Endodermal cell (in vitro differentiated cells): Measurements from ENCODE around the gene TYRP1. TPM values are rescaled to one million over a fixed set of nuclear protein-coding genes. Genes with fewer than 3 reads are reported as not detected.

Source experiments
- DNase-seq: peaks from one replicate; pipeline ENCODE4 v3.0.0-alpha.2; 2017
- H3K27ac ChIP-seq: 2 replicates; pipeline ENCODE4 v1.5.1; 2013; ENCODE audit warnings: mild to moderate bottlenecking, low read depth, low read length, moderate library complexity
- H3K27me3 ChIP-seq: 2 replicates; pipeline ENCODE4 v1.6.1; 2013; ENCODE audit warnings: mild to moderate bottlenecking, low read length, moderate library complexity; ENCODE audit not compliant: insufficient read depth, control insufficient read depth, poor library complexity, severe bottlenecking
- H3K36me3 ChIP-seq: 2 replicates; pipeline ENCODE4 v1.7.0; 2013; ENCODE audit warnings: mild to moderate bottlenecking, low read length, moderate library complexity; ENCODE audit not compliant: control insufficient read depth, insufficient read depth
- H3K4me1 ChIP-seq: one replicate; pipeline ENCODE4 v1.7.0; 2013; ENCODE audit warnings: low read length; ENCODE audit not compliant: control insufficient read depth, insufficient read depth
- H3K4me3 ChIP-seq: 2 replicates; pipeline ENCODE4 v1.5.1; 2013; ENCODE audit warnings: mild to moderate bottlenecking, low read length, moderate library complexity
- H3K9ac ChIP-seq: 2 replicates; pipeline ENCODE4 v1.6.1; 2013; ENCODE audit warnings: mild to moderate bottlenecking, low read length, moderate library complexity; ENCODE audit not compliant: poor library complexity, severe bottlenecking; ENCODE audit errors: extremely low read depth
- H3K9me3 ChIP-seq: 2 replicates; pipeline ENCODE4 v1.6.1; 2013; ENCODE audit warnings: mild to moderate bottlenecking, low read length, moderate library complexity; ENCODE audit not compliant: control insufficient read depth
- H3K27ac Mint-ChIP-seq: 2 replicates; pipeline ENCODE4 v1.8.0; 2020; ENCODE audit warnings: mixed read lengths
- H3K27me3 Mint-ChIP-seq: 2 replicates; pipeline ENCODE4 v1.8.0; 2021; ENCODE audit warnings: mild to moderate bottlenecking, mixed read lengths; ENCODE audit not compliant: insufficient read depth
- H3K36me3 Mint-ChIP-seq: 2 replicates; pipeline ENCODE4 v1.8.0; 2020; ENCODE audit warnings: low read depth, mixed read lengths
- H3K4me1 Mint-ChIP-seq: 2 replicates; pipeline ENCODE4 v1.8.0; 2020; ENCODE audit warnings: mixed read lengths
- H3K4me3 Mint-ChIP-seq: 2 replicates; pipeline ENCODE4 v1.8.0; 2020; ENCODE audit warnings: mild to moderate bottlenecking, moderate library complexity, mixed read lengths
- H3K9me3 Mint-ChIP-seq: 2 replicates; pipeline ENCODE4 v1.8.0; 2020; ENCODE audit warnings: mild to moderate bottlenecking, mixed read lengths
- CTCF ChIP-seq: fragments of 200-600 bp; sonication (generic); conservative IDR thresholded peaks from 2 replicates; pipeline ENCODE4 v1.5.0; 2021; ENCODE audit warnings: antibody characterized with exemption, mild to moderate bottlenecking
- WGBS, 2 experiments: methylation state at CpG; one replicate each; pipeline versions ENCODE4 v1.1.5 to v1.1.7; 2013; ENCODE audit warnings: missing lambda C conversion rate in 2 of 2, mixed read lengths in 1 of 2; ENCODE audit not compliant: insufficient coverage in 1 of 2, insufficient read length in 1 of 2; 5-methylcytosine and 5-hydroxymethylcytosine counted together
- total RNA-seq, 2 donors: library from RNA; stranded (reverse); fragmentation: NEBNext Ultra II Directional in 1 of 2; extraction: Animal tissue kit (Norgen Biotek cat#: 25700) in 1 of 2; gene quantifications; 2 replicates in 1 of 2; 3 replicates in 1 of 2; pipeline ENCODE4 v1.2.1, GENCODE V29; 2021

TYRP1 gene
- total RNA-seq, 2 donors from 2014 or later: 0.11 TPM; not detected in 1

- Mint-ChIP-seq H3K4me1 (no peaks in the 10 kb centered on the region), H3K36me3 (no peaks in the 10 kb centered on the region), H3K27ac (no peak overlapping the region), H3K9me3 (peaks cover 4% of the 10 kb centered on the region), H3K27me3 (no peaks in the 10 kb centered on the region), H3K4me3 (no peak overlapping the region)
- Histone ChIP-seq H3K27me3 (no peaks in the 10 kb centered on the region), H3K4me1 (no peaks in the 10 kb centered on the region), H3K4me3 (no peak overlapping the region), H3K9me3 (no peaks in the 10 kb centered on the region), H3K27ac (no peak overlapping the region), H3K36me3 (no peaks in the 10 kb centered on the region), H3K9ac (no peak overlapping the region)
- DNase-seq: no peak
- no peak for TF ChIP-seq CTCF
Measured at GRCh38 chr9:12730927-12731326, 37.7 kb downstream of the TYRP1 start.

- Mint-ChIP-seq H3K36me3 (no peaks in the 10 kb centered on the region), H3K27ac (no peak overlapping the region), H3K4me1 (no peaks in the 10 kb centered on the region), H3K27me3 (no peaks in the 10 kb centered on the region), H3K4me3 (no peak overlapping the region), H3K9me3 (peaks cover 4% of the 10 kb centered on the region)
- Histone ChIP-seq H3K36me3 (no peaks in the 10 kb centered on the region), H3K27me3 (no peaks in the 10 kb centered on the region), H3K9ac (no peak overlapping the region), H3K27ac (no peak overlapping the region), H3K9me3 (no peaks in the 10 kb centered on the region), H3K4me3 (no peak overlapping the region), H3K4me1 (no peaks in the 10 kb centered on the region)
- TF ChIP-seq CTCF: no peak
- no peak for DNase-seq
- WGBS, 2 experiments: 83 to 95% methylated on average over 2 to 3 of the region's 3 CpGs
Measured at GRCh38 chr9:12732971-12733370, 39.8 kb downstream of the TYRP1 start.

- no peaks in the 10 kb centered on the region for H3K36me3 ChIP-seq
- no peak overlapping the region for H3K27ac Mint-ChIP-seq
- DNase-seq: no peak
- H3K9me3 Mint-ChIP-seq: peaks cover 4% of the 10 kb centered on the region
- H3K36me3 Mint-ChIP-seq: no peaks in the 10 kb centered on the region
- no peaks in the 10 kb centered on the region for H3K9me3 ChIP-seq
- H3K9ac ChIP-seq: no peak overlapping the region
- TF ChIP-seq CTCF: no peak
- H3K4me1 ChIP-seq: no peaks in the 10 kb centered on the region
- H3K27me3 ChIP-seq: no peaks in the 10 kb centered on the region
- H3K4me1 Mint-ChIP-seq: no peaks in the 10 kb centered on the region
- no peak overlapping the region for H3K4me3 Mint-ChIP-seq
- WGBS, 2 experiments: 97 to 100% methylated on average over 2 to 3 of the region's 3 CpGs
- no peak overlapping the region for H3K4me3 ChIP-seq
- no peak overlapping the region for H3K27ac ChIP-seq
- H3K27me3 Mint-ChIP-seq: no peaks in the 10 kb centered on the region
Measured at GRCh38 chr9:12735665-12736064, 42.5 kb downstream of the TYRP1 start.
